ENCODE data around the gene SSX4.
"Not testable (repeated sequence)": the region's sequence is repeated elsewhere in the genome, so short reads cannot be mapped to it uniquely, and the experiment has no call there.

SSX4 gene

GRCh38 chrX:48383239-48383638 is at the start of gene SSX4:
Gene SSX4 (plus strand): TSS chrX:48383539. CDS start chrX:48384054, 515 bp downstream.
- not testable (repeated sequence) for DNase-seq (ENCODE audit: low spot score)

- not testable (repeated sequence) for DNase-seq (ENCODE audit: low spot score)
Measured at GRCh38 chrX:48346059-48346458, 37.3 kb upstream of the SSX4 start.

- not testable (repeated sequence) for DNase-seq (ENCODE audit: low spot score)
Measured at GRCh38 chrX:48356315-48357094, 26.8 kb upstream of the SSX4 start, which contains the start of gene SSX3. Gene SSX3 (minus strand): TSS chrX:48356703. CDS start chrX:48355249, 1,454 bp downstream.

GRCh38 chrX:48357681-48358080 is 25.7 kb upstream of the SSX4 start:
- DNase-seq (ENCODE audit: low spot score), result no peak

GRCh38 chrX:48359281-48359680 is 24.1 kb upstream of the SSX4 start:
- not testable (repeated sequence) for DNase-seq (ENCODE audit: low spot score)

GRCh38 chrX:48367717-48368408 is 15.5 kb upstream of the SSX4 start:
- DNase-seq (ENCODE audit: low spot score), result not testable (repeated sequence)

GRCh38 chrX:48370408-48370807 is 12.9 kb upstream of the SSX4 start:
- not testable (repeated sequence) for DNase-seq (ENCODE audit: low spot score)

GRCh38 chrX:48396931-48397330 is 13.6 kb downstream of the SSX4 start:
- not testable (repeated sequence) for DNase-seq (ENCODE audit: low spot score)

GRCh38 chrX:48397825-48398224 is 14.5 kb downstream of the SSX4 start:
- DNase-seq (ENCODE audit: low spot score), result not testable (repeated sequence)

GRCh38 chrX:48411860-48412259 is 28.5 kb downstream of the SSX4 start, which contains the start of gene SSX4B:
Gene SSX4B (minus strand): TSS chrX:48411960. CDS start chrX:48411372, 588 bp downstream.
- DNase-seq (ENCODE audit: low spot score), result not testable (repeated sequence)

GRCh38 chrX:48427027-48427716 is 43.8 kb downstream of the SSX4 start:
- DNase-seq (ENCODE audit: low spot score), result not testable (repeated sequence)

GRCh38 chrX:48429606-48430005 is 46.3 kb downstream of the SSX4 start:
- DNase-seq (ENCODE audit: low spot score), result not testable (repeated sequence)

GRCh38 chrX:48430166-48430565 is 46.8 kb downstream of the SSX4 start:
- DNase-seq (ENCODE audit: low spot score), result not testable (repeated sequence)

GRCh38 chrX:48433713-48434112 is 50.4 kb downstream of the SSX4 start:
- not testable (repeated sequence) for DNase-seq (ENCODE audit: low spot score)
